NCI-H1694 treated with DMSO at 0.1 percent for 48 hours (cell line): ENCODE measurements around the gene MIA2.
"Not testable (repeated sequence)": the region's sequence is repeated elsewhere in the genome, so short reads cannot be mapped to it uniquely, and the experiment has no call there.

Source experiments
- DNase-seq: peaks from one replicate; lab custom pipeline; 2025; lab: John Stamatoyannopoulos, UW

The MIA2 gene

GRCh38 chr14:39341126-39341525 lies 107.4 kb downstream of the MIA2 start:
- DNase-seq: not testable (repeated sequence)

GRCh38 chr14:39342768-39343167 lies 109.1 kb downstream of the MIA2 start:
- no peak for DNase-seq

- DNase-seq: no peak
These were observed 109.9 kb downstream of the MIA2 start for GRCh38 chr14:39343614-39344013.

GRCh38 chr14:39350866-39351265 lies 117.2 kb downstream of the MIA2 start:
- DNase-seq: no peak

GRCh38 chr14:39351708-39352107 lies 118.0 kb downstream of the MIA2 start:
- no peak for DNase-seq

- DNase-seq: not testable (repeated sequence)
These were observed 125.4 kb downstream of the MIA2 start for GRCh38 chr14:39359069-39359468.

GRCh38 chr14:39360316-39360715 lies 126.6 kb downstream of the MIA2 start:
- DNase-seq: no peak

GRCh38 chr14:39361556-39361955 lies 127.8 kb downstream of the MIA2 start:
- not testable (repeated sequence) for DNase-seq

GRCh38 chr14:39364509-39364908 lies 130.8 kb downstream of the MIA2 start:
- no peak for DNase-seq

GRCh38 chr14:39365354-39365753 lies 131.6 kb downstream of the MIA2 start:
- no peak for DNase-seq

GRCh38 chr14:39366460-39367386 lies 133.0 kb downstream of the MIA2 start:
- no peak for DNase-seq

- DNase-seq: no peak
These were observed 133.7 kb downstream of the MIA2 start for GRCh38 chr14:39367387-39367751.

- DNase-seq: peak; percentile 51
These were observed 134.7 kb downstream of the MIA2 start for GRCh38 chr14:39368261-39368959.

- DNase-seq: no peak
These were observed 135.3 kb downstream of the MIA2 start for GRCh38 chr14:39369029-39369428.

GRCh38 chr14:39370415-39370814 lies 136.7 kb downstream of the MIA2 start:
- DNase-seq: no peak

GRCh38 chr14:39372656-39373055 lies 138.9 kb downstream of the MIA2 start:
- DNase-seq: no peak

- DNase-seq: no peak
These were observed 141.1 kb downstream of the MIA2 start for GRCh38 chr14:39374851-39375250.

- DNase-seq: no peak
These were observed 143.1 kb downstream of the MIA2 start for GRCh38 chr14:39376667-39377403.

- DNase-seq: no peak
These were observed 147.7 kb downstream of the MIA2 start for GRCh38 chr14:39381366-39381765.

GRCh38 chr14:39382463-39382862 lies 148.7 kb downstream of the MIA2 start:
- DNase-seq: no peak

- no peak for DNase-seq
These were observed 149.4 kb downstream of the MIA2 start for GRCh38 chr14:39383026-39383660.

- DNase-seq: no peak
These were observed 150.0 kb downstream of the MIA2 start for GRCh38 chr14:39383741-39384140.
